Right ventricle myocardium inferior (tissue), 1 donor: Measurements from ENCODE around the gene ZNF611. TPM values are rescaled to one million over a fixed set of nuclear protein-coding genes. Genes with fewer than 3 reads are reported as not detected.

Source experiments
- ATAC-seq: fragments of 200-7000 bp; cut with Tn5 transposase; one replicate; pipeline ENCODE4 v1.9.1; 2020; ENCODE audit warnings: mild to moderate bottlenecking, moderate library complexity
- DNase-seq: peaks from one replicate; pipeline ENCODE4 v3.0.0; 2021; ENCODE audit errors: missing footprints
- intact Hi-C: fragments of 100-400 bp; cut with DNase I; formaldehyde crosslinking; loops from one replicate; pipeline ENCODE4 v1.11.0; 2022
- total RNA-seq: library from RNA; stranded (reverse); fragmentation: NEBNext Ultra II Directional; extraction: Animal tissue kit (Norgen Biotek cat#: 25700); gene quantifications from one replicate; pipeline ENCODE4 v1.2.1, GENCODE V29; 2021
- donor health status: DM: no; HTN: yes; CAD: no; lungs with severe emphysema.

The ZNF611 gene
- total RNA-seq, 1 donor from 2014 or later = 7.4 TPM

- ATAC-seq = no peak
- intact Hi-C loops = no loop called here
These were observed 75.8 kb downstream of the ZNF611 start for GRCh38 chr19:52659013-52659412.

DNA sequence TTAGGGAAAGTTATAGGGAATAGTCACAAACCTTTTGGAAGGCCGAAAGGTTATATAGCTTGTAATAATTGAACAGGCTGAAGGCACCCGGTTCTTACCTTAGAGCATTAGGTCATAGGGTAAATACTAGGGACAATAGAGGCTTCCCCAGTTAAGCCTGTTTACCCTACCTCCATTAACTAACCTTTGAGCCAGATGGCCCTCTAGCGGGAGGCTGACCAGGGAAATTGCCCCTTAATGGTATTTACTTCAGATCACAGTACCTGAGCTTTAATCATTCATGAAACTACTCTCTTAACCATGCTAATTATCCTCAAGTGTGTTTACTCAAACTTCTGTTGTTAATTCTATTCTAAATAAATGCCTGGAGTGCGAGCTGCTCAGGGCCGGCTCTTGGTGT, 76.2 kb downstream of the ZNF611 start:
- intact Hi-C loops = no loop called here
- DNase-seq = no peak
- no peak for ATAC-seq

More at GRCh38 chr19:52659013-52659412, 75.8 kb downstream of the ZNF611 start:
- DNase-seq = no peak

GRCh38 chr19:52653161-52653560, 81.7 kb downstream of the ZNF611 start:
- intact Hi-C loops = no loop called here
- DNase-seq (no peak), ATAC-seq (no peak)

Other genes starting within 250 kb of the ZNF611 start
- gene ZNF808, start 207.4 kb downstream of the ZNF611 start, total RNA-seq = 30.9 TPM
- gene ZNF701, start 164.8 kb downstream of the ZNF611 start, total RNA-seq = 16.6 TPM
- 13.0 TPM for gene ZNF83, start 96.7 kb downstream of the ZNF611 start, total RNA-seq
- 2.8 TPM for gene ZNF600, start 51.7 kb upstream of the ZNF611 start, total RNA-seq
- gene ZNF28, start 86.6 kb upstream of the ZNF611 start, total RNA-seq = 9.3 TPM
- 7.1 TPM for gene ZNF468, start 122.6 kb upstream of the ZNF611 start, total RNA-seq
- gene ZNF320, start 162.6 kb upstream of the ZNF611 start, total RNA-seq = 10.4 TPM
- gene ZNF888, start 188.4 kb upstream of the ZNF611 start, total RNA-seq = 1.3 TPM
- 4.4 TPM for gene ZNF816, start 227.8 kb upstream of the ZNF611 start, total RNA-seq